GM20000 (cell line): Measurements from ENCODE around the gene RAB24.
A peak's percentile ranks its signal among the peaks of the same experiment; 100 is the strongest.

ENCODE experiments used
- DNase-seq: peaks from one replicate; pipeline ENCODE4 v3.0.0; 2012; ENCODE audit warnings: low spot score
- TF ChIP-seq, protein P1 (sequence below): IDR thresholded peaks from 2 replicates; pipeline ENCODE4 v1.5.1; 2012; ENCODE audit warnings: mild to moderate bottlenecking, control low read depth; ENCODE audit errors: extremely low read depth, missing control alignments

The RAB24 gene

DNA sequence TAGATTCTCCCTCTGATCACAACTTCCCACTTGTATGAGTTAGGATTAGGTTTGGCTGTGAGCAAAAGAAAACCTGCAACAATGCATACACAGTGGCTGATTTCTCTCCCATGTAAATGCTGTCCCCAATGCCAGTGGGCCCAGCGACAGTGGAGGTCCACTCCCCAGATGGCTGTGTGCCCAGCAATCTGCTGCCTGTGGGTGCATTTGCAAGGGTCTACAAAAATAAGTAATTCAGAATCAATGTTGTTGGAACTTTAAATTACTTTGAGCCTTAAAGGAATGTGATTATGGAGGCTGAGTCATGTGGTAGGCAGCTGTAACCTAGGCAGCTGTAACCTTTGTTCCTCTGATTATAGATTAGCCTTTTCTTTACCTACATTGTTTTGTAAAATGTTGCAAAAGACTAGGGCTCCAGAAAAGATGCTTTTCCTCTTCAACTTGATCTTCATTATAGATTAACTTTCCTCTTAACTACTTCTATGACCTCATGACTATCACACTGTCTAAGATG, 22.4 kb upstream of the RAB24 start:
- TF ChIP-seq, protein P1, sequence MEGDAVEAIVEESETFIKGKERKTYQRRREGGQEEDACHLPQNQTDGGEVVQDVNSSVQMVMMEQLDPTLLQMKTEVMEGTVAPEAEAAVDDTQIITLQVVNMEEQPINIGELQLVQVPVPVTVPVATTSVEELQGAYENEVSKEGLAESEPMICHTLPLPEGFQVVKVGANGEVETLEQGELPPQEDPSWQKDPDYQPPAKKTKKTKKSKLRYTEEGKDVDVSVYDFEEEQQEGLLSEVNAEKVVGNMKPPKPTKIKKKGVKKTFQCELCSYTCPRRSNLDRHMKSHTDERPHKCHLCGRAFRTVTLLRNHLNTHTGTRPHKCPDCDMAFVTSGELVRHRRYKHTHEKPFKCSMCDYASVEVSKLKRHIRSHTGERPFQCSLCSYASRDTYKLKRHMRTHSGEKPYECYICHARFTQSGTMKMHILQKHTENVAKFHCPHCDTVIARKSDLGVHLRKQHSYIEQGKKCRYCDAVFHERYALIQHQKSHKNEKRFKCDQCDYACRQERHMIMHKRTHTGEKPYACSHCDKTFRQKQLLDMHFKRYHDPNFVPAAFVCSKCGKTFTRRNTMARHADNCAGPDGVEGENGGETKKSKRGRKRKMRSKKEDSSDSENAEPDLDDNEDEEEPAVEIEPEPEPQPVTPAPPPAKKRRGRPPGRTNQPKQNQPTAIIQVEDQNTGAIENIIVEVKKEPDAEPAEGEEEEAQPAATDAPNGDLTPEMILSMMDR = no peak
- DNase-seq = no peak

DNA sequence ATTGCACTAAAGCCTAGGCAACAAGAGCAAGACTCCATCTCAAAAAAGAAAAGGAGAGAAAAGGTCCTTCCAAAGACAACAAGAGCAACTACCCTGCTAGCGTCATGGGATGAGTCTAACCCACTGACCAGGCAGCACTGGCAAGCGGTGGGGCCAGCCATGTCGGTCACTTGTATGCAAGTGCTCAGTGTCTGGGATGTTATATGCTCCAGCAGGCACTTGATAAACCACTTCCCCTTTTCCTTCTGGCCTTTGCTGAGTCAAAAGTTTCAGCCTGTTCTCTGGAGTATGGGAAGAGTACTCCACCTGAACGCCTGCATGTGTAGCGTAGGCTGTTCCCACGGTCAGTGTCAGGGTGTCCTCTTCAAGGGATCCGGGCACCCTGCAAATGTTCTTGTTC, 17.4 kb upstream of the RAB24 start:
- DNase-seq = no peak
- TF ChIP-seq, protein P1 = no peak

- TF ChIP-seq, protein P1 = no peak
Measured at GRCh38 chr5:177319913-177320588, 16.5 kb upstream of the RAB24 start.

GRCh38 chr5:177317959-177318377, 14.4 kb upstream of the RAB24 start:
- TF ChIP-seq, protein P1 = peak; percentile 87
- peak; percentile 70 for DNase-seq

More at GRCh38 chr5:177319913-177320588, 16.5 kb upstream of the RAB24 start:
- no peak for DNase-seq

- TF ChIP-seq, protein P1 = no peak
- no peak for DNase-seq
Measured at GRCh38 chr5:177316005-177316404, 12.5 kb upstream of the RAB24 start.

DNA sequence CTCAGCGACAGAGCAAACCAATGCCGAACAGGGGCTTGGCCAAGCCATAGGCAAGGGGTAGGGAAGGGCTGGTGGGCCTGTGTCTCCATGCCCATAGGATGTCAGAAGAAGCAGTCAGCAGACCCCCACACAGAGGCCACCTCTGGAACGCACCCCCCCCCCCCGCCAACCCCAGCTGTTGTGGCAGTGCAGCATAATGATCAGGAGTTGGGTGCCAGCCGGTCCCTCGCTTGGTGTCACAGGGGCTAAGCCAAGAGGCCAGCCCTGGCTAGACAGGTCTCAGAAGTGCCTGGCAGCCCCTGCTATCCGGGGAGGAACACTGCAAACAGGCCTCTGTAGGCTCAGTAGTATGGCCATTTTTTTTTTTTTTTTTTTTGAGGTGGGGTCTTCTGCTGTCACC, 11.9 kb upstream of the RAB24 start:
- TF ChIP-seq, protein P1 = no peak
- DNase-seq = no peak

GRCh38 chr5:177314376-177315342, 11.1 kb upstream of the RAB24 start:
- TF ChIP-seq, protein P1 = no peak
- DNase-seq = no peak
